ENCODE results near the gene OR9G1.
"Not testable (repeated sequence)": the region's sequence is repeated elsewhere in the genome, so short reads cannot be mapped to it uniquely, and the experiment has no call there.

Gene OR9G1

GRCh38 chr11:56698795-56699194 is at the start of gene OR9G1:
OR9G1 (plus strand) TSS chr11:56699095; CDS start chr11:56700388, 1,293 bp downstream.
- DNase-seq (ENCODE audit: low read depth, low spot score) = no peak

- DNase-seq (ENCODE audit: low read depth, low spot score) = no peak
These were observed 39.1 kb upstream of the OR9G1 start for GRCh38 chr11:56659755-56660154.

- DNase-seq (ENCODE audit: low read depth, low spot score) = no peak
These were observed 35.5 kb upstream of the OR9G1 start, which contains the start of gene OR5AR1 for GRCh38 chr11:56663386-56663785. OR5AR1 (plus strand) TSS chr11:56663686; CDS start chr11:56663686, 0 bp downstream.

- no peak for DNase-seq (ENCODE audit: low read depth, low spot score)
These were observed 27.9 kb upstream of the OR9G1 start for GRCh38 chr11:56670984-56671383.

- no peak for DNase-seq (ENCODE audit: low read depth, low spot score)
These were observed 10.3 kb upstream of the OR9G1 start for GRCh38 chr11:56688554-56689100.

- DNase-seq (ENCODE audit: low read depth, low spot score) = not testable (repeated sequence)
These were observed 7.7 kb upstream of the OR9G1 start for GRCh38 chr11:56691179-56691578.

GRCh38 chr11:56693428-56693827 is 5.5 kb upstream of the OR9G1 start:
- no peak for DNase-seq (ENCODE audit: low read depth, low spot score)

- no peak for DNase-seq (ENCODE audit: low read depth, low spot score)
These were observed 1.5 kb downstream of the OR9G1 start for GRCh38 chr11:56700242-56700913.

GRCh38 chr11:56700914-56701485 is 2.1 kb downstream of the OR9G1 start:
- DNase-seq (ENCODE audit: low read depth, low spot score) = no peak

- DNase-seq (ENCODE audit: low read depth, low spot score) = no peak
These were observed 7.0 kb downstream of the OR9G1 start for GRCh38 chr11:56705784-56706396.

GRCh38 chr11:56706486-56706885 is 7.6 kb downstream of the OR9G1 start:
- no peak for DNase-seq (ENCODE audit: low read depth, low spot score)

GRCh38 chr11:56714206-56714605 is 15.3 kb downstream of the OR9G1 start:
- DNase-seq (ENCODE audit: low read depth, low spot score) = no peak

GRCh38 chr11:56716379-56716854 is 17.5 kb downstream of the OR9G1 start:
- DNase-seq (ENCODE audit: low read depth, low spot score) = no peak

- DNase-seq (ENCODE audit: low read depth, low spot score) = no peak
These were observed 21.6 kb downstream of the OR9G1 start for GRCh38 chr11:56720513-56720912.

- DNase-seq (ENCODE audit: low read depth, low spot score) = no peak
These were observed 41.2 kb downstream of the OR9G1 start for GRCh38 chr11:56740107-56740506.

GRCh38 chr11:56740886-56741285 is 42.0 kb downstream of the OR9G1 start:
- no peak for DNase-seq (ENCODE audit: low read depth, low spot score)

- no peak for DNase-seq (ENCODE audit: low read depth, low spot score)
These were observed 49.7 kb downstream of the OR9G1 start, which contains the start of gene OR9G4 for GRCh38 chr11:56748597-56748996. OR9G4 (minus strand) TSS chr11:56748697; CDS start chr11:56743766, 4,931 bp downstream.

GRCh38 chr11:56750190-56750589 is 51.3 kb downstream of the OR9G1 start:
- no peak for DNase-seq (ENCODE audit: low read depth, low spot score)

GRCh38 chr11:56751480-56751879 is 52.6 kb downstream of the OR9G1 start:
- no peak for DNase-seq (ENCODE audit: low read depth, low spot score)
